GM19240 (cell line): ENCODE data around the gene ZNF236.
A peak's percentile ranks its signal among the peaks of the same experiment; 100 is the strongest.

Experiments used
- DNase-seq: peaks from one replicate; pipeline ENCODE4 v3.0.0; 2011; ENCODE audit warnings: low spot score; ENCODE audit not compliant: insufficient read length

ZNF236 gene

DNA sequence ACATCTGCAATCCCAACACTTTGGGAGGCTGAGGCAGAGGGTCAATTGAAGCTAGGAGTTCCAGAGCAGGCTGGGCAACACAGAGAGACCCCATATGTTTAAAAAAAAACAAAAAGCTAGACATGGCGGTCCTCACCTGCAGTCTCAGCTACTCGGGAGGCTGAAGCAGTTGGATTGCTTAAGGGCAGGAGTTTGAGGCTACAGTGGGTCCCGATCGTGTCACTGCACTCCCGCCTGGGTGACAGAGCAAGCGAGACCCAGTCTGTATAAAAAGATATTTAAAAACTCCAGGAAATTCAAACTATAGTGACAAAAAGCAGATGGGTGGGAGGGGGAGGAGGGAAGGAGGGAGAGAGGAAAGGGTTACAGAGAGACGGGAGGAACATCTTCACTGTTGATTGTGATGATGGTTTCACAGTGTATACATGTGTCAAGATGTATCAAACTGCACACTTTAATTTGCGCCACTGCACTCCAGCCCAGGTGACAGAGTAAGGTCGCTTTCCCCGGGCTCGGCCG lies 942 bp upstream of the ZNF236 start:
- no peak for DNase-seq

DNA sequence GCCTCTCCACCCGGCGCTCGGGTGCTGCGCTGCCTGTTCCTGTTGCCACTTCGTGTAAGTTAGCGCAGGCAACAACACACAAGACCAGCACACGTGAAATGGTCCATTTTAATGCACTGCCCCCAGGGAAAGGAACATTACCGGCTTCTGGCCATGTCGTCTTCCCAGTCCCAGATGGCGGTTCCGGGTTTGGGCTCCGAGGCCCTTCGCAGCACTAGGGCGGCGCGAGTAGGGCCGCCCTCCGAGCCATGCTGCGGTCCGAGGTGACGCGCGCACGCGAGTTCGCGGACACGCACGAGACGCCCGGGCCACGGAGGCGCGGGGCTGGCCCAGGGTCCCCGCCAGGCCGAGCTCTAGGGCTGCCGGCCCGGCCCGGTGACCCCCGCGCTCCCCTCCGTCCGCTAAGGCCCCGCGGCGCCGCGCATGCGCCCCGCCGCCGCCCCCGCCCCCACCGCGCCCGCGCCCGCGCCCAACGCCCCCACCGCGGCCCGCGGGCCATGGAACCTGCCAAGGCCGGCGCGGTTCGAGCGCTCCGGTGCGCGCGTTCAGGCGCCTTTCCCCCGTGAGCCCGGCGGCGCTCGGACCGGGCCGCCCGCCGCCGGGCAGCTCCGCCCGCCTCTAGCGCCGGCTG lies 367 bp upstream of the ZNF236 start:
- peak; percentile 65 for DNase-seq

DNA sequence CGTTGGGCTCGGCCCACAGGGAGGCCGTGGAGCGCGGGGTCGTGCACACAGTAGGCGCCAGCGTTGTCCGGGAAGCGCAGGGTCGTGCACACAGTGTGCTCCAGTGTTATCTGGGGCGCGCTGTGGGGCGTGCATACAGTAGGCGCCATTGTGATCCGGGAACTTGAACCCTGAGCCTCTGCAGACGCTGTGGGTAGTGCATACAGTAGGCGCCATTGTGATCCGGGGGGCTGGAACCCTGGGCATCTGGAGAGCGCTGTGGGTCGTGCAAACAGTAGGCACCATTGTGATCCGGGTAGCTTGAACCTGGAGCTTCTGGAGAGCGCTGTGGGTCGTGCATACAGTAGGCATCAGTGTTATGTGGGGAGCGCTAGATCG lies 793 bp downstream of the ZNF236 start:
- no peak for DNase-seq

DNA sequence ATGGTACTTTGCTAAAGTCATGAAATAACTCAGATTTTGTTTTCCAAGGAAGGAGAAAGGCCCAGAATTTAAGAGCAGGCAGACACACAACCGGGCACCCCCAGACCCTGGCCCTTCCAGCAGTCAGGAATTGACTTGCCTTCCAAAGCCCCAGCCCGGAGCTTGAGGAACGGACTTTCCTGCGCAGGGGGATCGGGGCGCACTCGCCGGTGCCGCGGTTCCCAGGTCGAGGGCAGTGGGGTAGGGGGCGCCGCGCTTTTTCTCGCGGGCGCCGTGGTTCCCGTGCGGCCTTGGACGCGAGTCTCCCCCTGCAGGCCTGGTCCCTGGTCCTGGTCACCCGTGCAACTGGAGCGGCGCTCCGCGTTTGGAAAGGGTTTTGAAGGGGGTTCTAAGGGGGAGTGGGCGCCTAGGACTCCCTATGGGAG lies 1.2 kb downstream of the ZNF236 start:
- no peak for DNase-seq

DNA sequence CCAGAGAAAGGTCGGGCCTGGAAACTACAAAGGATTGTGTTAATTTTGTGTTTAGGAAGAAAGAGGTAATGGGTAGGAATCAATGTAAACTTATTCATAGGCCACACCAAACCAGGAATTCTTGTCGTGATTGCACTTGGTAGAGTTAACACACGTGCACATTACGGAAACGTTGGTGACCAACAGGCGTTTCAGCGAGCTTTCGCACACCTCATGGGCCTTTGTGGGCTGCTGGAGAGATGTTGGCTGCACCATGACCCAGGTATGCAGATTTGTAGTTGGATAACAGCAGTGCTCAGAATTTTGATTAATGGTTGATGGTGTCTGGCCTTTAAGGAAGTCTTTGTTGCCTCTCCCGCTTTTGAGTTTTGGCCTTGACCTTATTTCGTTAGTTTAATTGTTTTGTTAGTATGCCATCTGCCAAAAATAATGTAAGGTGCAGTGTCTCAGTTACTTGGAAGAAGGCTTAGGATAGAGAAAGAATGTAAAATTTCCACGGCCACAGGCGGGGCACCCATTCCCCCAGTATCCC lies 1.9 kb downstream of the ZNF236 start:
- DNase-seq: no peak

DNA sequence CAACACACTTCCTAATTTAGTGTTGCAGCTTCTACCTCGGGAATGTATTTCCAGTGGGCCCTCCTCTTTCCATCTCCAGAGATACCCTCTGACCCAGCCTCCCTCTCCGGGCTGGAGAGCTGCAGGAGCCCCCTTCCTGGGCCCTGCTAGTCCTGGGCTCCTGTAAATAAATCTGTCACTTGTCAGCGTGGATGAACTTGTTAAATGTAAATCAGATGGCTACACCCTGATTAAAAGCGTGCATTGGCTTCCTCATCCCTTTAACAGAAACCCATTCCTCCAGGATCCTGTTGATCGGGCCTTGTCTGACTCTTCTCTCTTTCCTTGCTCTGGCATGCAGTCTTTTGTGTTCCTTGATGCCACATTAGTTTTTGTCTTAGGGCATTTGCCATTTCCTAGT lies 2.4 kb downstream of the ZNF236 start:
- no peak for DNase-seq

DNA sequence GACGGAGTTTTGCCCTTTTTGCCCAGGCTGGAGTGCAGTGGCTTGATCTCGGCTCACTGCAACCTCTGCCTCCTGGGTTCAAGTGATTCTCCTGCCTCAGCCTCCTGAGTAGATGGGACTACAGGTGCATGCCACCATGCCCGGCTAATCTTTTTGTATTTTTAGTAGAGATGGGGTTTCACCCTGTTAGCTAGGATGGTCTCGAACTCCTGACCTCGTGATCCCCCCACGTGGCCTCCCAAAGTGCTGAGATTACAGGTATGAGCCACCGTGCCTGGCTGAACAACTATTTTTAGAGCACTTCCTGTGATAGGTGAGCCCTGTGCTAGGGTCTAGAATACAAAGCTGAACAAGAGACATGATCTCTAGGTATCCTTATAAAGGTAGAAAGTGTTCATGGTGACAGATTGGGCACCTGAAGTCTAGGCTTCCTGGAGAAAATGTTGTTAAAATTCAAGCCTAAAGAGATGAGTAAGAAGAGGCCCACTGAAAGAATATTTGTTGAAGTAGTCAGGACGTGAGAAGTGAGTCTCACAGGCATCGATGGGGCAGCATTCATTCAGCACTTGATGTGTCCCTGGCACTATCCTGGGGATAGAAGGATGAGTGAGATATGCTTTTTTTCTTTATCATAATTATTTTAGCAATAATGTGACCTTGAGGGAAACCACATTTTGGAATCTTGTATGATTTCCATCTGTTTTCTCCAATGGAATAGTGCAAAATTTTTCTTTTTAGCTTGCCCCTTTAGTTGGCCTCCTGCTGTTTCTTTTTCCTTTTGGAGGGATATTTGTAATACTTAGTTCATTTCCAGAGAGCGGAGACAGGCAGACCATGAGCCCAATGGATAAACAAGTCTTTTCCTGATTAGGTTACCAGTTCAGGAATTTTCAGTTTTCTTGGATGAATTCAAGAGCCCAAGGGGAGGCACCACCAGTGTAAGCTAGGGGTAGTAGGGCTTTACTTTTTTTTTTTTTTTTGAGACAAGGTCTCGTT lies 5.1 kb downstream of the ZNF236 start:
- DNase-seq: no peak

DNA sequence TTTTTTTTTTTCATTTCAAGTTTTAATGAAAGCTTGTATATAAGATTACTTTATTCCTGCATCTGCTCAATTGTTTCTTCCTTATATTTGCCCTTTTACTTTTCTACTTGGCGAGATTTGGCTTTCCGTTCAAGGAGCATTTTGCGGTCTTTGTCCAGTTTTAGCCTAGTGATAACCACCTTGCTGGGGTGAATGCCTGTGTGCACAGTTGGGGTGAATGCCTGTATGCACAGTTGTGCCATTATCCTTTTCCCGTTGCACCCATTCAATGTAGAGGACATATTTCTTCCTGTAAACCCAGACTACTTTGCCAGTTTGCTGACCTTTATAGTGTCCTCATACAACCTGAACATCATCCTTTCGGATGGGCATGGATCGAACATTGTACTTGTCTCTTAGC lies 12.0 kb downstream of the ZNF236 start:
- no peak for DNase-seq

DNA sequence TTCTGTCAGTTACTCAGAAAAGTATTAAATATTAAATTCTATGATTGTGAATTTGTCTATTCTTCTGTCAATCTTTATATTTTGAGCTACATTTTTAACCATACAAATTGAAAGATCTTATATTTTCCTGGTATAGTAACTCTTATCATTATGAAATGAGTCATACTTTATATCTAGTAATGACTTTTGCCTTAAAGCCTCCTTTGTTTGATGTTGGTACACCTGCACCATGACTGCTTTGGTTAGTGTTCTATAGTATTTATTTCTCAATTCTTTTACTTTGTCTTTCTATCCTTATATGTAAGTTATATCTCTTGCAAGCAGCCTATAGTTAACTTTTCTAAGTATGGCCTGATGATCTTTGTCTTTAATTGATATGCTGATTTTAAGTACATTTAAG lies 13.0 kb downstream of the ZNF236 start:
- no peak for DNase-seq

DNA sequence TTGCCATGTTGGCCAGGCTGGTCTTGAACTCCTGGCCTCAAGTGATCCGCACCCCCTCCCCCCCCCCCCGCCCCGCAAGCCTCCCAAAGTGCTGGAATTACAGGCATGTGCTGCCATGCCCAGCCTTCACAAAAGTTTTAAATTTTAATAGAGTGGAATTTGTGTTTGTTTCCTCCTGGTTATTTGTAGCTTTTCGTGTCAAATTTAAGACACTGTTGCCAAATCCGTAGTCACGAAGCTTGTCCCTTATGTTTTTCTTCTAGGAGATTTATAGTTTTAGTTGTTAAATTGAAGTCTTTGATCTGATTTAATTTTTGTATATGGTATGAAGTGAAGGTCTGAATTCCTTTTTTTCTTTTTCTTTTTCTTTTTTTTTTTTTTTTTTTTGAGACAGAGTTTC lies 14.7 kb downstream of the ZNF236 start:
- DNase-seq: no peak

DNA sequence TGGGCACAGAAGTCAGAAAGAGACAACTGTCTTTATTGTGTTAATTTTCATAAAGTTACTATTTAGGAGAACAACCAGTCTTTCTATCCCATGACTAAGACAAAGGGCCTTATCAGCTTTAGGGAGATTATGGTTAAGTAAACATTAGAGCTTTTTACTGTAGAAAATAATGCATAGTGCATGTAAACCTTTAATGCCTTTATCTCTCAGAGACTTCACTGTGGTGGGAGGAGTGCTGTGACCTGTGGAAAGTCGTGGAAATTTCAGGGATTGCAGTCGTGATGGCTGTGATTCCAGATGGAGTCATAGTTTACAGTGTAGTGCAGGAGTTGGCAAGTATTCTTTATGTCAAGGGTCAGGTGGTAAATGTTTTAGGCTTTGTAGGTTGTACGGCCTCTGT lies 15.8 kb downstream of the ZNF236 start:
- no peak for DNase-seq

DNA sequence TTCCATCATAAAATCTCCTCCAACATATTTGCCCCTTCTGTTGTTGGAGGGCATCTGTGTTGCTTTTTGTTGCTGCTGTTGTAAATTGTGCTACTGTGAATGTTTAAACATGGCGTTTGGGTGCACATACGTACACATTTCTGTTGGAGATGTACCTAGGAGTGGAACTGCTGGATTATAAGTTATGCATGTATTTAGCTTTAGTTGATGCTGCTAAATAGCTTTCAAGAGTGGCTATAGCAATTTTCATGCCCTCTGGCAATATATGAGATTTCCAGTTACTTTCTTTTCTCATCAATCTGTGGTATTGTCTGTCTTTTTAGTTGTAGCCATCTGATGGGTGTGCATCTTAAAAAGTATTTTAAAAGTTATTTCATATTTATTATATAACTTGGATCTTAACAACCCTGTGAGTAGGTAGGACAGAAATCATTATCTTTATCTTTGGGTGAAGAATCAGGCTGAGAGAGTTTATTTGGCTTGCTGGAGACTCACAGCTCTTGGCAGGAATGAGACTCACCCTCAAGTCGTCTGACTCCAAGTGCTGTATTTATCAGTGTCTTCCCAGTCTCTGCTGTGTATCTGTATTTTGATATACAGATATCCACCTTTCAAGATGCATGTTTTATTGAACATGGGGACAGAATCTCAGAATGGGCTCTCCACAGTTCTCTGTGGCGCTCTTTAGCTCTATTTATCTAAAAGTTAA lies 16.9 kb downstream of the ZNF236 start:
- DNase-seq: no peak

DNA sequence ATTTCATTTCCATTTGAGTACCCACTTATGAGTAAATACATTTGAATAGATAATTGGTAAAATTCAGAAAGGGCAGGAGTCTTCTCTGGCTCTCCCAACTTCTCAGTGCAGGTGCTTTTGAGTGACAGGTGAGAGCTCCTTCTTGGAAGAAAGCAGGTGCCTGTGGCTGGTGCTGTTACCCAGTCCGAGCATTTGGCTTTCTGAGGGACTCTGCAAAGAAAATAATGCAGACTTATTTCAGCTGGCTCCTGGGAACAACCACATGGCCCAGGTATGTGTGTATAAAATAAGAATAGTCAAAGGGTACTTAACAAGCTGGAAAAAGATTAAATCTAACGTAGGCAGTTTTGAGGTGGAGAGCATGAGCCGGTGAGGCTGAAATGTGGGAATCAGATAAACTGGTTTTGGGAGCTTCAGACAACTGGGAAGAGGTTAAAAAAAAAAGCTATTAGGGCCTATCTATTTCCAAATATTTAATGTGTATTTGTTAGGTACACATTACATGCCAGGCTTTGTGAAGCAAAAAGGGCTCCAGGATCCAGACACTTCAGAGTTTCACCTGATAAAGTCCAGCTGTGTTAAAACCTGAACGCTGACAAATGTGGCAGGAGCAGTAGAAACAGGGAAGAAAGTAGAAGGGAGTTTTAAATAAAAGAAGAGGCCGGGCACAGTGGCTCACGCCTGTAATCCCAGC lies 20.6 kb downstream of the ZNF236 start:
- DNase-seq: no peak

DNA sequence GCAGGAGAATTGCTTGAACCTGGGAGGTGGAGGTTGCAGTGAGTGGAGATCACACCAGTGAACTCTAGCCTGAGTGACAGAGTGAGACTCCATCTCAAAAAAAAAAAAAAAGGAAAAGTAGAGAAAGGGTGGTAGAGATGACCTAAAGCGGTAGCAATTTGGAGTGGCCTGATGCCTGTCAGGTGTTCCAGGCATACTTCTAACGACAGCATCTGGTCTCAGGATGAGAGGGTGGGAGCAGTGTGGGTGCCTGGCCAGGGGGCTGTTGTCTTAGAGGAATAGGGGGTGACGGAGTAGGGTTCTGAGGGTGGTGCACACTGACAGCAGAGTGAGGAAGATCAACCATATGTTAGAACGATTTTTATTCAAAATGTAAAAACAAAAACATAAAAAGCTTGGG lies 21.8 kb downstream of the ZNF236 start:
- DNase-seq: no peak

DNA sequence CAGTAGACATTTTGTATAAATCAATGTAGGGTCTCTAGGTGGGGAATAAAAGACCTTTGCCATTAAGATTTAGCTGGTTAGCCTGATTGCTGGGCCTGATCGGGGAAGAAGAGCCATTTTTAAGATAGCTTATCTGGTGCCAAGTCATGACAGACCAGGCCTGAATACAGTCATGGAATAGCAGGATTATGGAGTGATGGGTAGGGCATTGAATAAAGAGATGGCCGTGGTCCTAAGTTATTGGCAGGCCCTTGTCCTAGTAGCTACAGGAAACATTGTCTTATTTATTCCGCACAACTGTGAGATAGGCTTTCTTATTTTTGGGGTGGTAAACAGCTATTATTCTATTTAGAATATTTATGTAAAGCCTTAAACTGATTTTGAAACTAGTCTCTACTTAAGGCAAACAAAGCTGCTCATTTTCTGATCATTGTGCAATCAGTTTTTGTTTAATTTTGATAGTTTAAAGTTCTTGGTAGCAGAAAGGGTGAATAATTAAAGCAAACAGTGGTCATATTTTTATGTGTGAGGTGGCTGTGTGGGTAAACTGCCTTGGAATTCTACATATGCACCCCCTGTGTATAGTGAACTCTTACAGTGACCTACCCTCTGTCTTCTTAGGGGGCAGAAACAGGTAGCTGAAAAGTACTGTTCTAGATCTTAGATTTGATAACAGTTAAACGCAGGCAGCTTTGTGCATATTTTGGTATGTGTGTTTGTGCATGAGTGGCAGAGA lies 22.6 kb downstream of the ZNF236 start:
- DNase-seq: no peak

DNA sequence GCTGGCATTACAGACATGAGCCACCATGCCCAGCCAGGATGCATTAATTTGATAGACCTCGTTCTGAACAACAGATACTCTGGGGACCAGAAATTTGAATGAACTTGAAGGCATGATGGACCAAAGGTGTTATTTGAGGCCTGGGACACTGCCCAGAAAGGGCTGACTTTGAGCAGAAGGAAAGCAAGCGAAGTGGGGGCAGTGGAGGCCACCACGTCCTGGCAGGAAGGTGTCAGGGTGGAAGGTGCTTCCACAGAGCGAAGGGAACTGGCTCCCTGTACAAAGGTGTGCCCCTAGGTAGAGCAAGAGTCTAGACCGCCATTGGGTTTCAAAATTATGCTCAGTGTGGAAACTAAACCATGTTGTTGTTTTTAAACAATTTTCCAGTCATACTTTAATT lies 23.9 kb downstream of the ZNF236 start:
- DNase-seq: no peak

DNA sequence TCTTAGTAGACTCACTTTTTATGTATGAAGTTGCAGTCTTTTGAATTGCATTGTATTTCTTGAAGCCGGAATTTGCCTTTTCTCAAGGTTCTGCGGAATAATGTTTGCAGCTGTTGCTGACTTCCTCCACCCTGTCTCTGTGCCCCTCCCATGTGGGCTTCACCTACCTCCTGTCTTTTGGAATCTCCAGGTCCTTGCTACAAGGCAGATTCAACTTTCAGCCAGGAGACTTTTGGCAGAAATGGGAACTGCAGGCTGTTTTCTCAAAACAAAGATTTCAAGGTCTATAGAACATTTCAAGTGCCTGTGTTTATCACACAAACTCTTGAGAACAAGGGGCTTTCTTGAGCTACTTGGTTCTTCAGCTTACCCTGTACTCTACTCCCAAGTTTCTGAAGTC lies 25.6 kb downstream of the ZNF236 start:
- DNase-seq: no peak

DNA sequence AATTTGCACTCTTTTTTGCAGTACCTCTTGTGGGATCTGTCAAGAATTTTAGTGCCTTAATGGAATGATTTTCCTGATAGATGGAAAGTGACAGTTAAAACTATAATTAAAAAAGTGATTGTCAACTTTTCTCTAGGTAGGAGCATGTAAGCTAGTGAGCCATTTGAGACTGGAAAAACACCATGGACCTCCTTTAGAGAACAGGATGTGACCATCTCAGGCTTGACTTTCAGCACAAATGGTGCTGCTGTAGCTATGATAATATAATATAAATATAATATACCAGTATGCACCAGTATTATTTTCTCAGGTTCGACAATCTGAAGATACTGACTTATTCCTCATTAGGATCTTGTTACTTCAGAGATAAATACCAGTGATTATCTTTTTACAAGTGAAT lies 27.8 kb downstream of the ZNF236 start:
- no peak for DNase-seq

DNA sequence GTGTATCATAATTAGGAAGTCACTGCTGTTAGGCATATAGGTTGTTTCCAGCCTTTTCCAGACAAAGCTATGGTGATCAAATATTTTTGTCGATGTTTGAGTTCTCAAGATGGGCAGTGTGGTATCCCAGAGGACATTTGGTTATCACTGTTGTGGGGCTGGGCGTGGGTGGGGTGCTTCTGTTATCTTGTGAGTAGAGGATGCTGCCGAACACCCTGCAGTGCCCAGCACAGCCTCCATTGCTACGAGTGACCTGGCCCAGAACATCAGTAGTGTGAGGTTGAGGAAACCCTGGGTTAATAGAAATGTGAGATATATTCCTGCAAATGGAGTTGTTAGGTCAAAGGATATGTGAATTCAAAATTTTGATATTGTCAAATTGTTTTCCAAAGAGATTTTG lies 33.2 kb downstream of the ZNF236 start:
- no peak for DNase-seq

DNA sequence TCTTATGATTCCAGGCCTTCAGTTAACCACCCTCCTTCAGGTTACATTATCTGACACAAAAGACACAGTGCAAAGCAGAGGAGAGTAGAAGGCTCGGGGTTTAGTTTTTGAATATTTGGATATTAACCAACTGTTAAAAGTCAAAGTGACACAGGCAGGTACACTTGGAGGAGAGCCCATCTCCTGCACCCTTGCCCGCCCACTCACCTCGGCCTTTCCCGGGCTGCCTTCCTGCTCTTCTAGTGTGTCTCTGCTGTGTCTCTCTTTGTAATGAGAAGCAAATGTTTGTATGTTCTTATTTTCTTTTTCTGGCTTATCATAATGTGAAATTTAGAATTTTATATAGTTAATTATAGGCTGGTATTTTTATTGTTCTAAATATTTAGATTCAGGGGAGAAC lies 35.1 kb downstream of the ZNF236 start:
- DNase-seq: no peak
